AG09309 (cell line): ENCODE data around the gene BMP4.
"Not testable (repeated sequence)": the region's sequence is repeated elsewhere in the genome, so short reads cannot be mapped to it uniquely, and the experiment has no call there.

Source experiments
- DNase-seq: peaks from one replicate; pipeline ENCODE4 v3.0.0-alpha.2; 2010; ENCODE audit warnings: low read depth
- H3K4me3 ChIP-seq: 2 replicates; pipeline ENCODE4 v1.5.1; 2011; ENCODE audit warnings: mild to moderate bottlenecking, low read depth, low read length, moderate library complexity; ENCODE audit not compliant: control insufficient read depth
- CTCF ChIP-seq: IDR thresholded peaks from 2 replicates; pipeline ENCODE4 v1.5.1; 2011; ENCODE audit warnings: mild to moderate bottlenecking, low read depth, low read length, inconsistent platforms; ENCODE audit not compliant: insufficient read depth, control insufficient read depth; ENCODE audit errors: missing control alignments

The BMP4 gene

GRCh38 chr14:53996041-53996440, 39.4 kb upstream of the BMP4 start:
- H3K4me3 ChIP-seq, result no peak overlapping the region
- no peak for DNase-seq
- no peak for TF ChIP-seq CTCF

- no peak overlapping the region for H3K4me3 ChIP-seq
- no peak for DNase-seq
- no peak for TF ChIP-seq CTCF
Observed at GRCh38 chr14:53993920-53994607, 37.4 kb upstream of the BMP4 start.

- no peak for TF ChIP-seq CTCF
- DNase-seq, result no peak
- no peak overlapping the region for H3K4me3 ChIP-seq
Observed at GRCh38 chr14:53990978-53991377, 34.4 kb upstream of the BMP4 start.

GRCh38 chr14:53986718-53987117, 30.1 kb upstream of the BMP4 start:
- not testable (repeated sequence) for H3K4me3 ChIP-seq, DNase-seq

GRCh38 chr14:53984958-53985357, 28.3 kb upstream of the BMP4 start:
- DNase-seq, H3K4me3 ChIP-seq: not testable (repeated sequence)

GRCh38 chr14:53983112-53983511, 26.5 kb upstream of the BMP4 start:
- TF ChIP-seq CTCF, result no peak
- no peak for DNase-seq
- no peak overlapping the region for H3K4me3 ChIP-seq

- DNase-seq, result no peak
- TF ChIP-seq CTCF, result no peak
- H3K4me3 ChIP-seq, result no peak overlapping the region
Observed at GRCh38 chr14:53982546-53982945, 25.9 kb upstream of the BMP4 start.
